CD4-positive, alpha-beta T cell treated with Interleukin-1 beta for 1 hour (primary cell): Measurements from ENCODE around the gene ANO2.

Experiments
- DNase-seq, 2 donors: peaks; one replicate each; pipeline ENCODE4 v3.0.0-alpha.2; 2020 to 2022

ANO2 gene

DNA sequence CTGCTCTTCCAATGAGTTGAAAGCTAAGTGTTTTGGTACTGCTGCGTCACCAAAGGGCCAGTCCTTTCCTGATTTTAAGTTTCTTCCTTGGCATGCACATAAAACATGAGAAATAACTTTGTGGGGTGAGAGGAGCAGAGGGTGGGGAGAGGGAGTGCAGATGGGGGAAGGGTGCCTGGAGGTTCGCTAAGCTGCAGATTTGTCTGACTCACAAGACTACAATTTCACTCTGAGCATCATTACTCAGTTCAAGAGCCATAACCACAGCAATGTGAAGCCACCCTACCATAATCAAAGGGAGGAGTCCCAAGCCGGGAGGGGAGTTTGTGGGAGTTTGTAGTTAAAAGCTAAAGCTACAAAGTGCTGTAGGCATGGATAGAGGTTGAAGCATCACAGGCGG is 136.1 kb downstream of the ANO2 start:
- DNase-seq, result no peak

- DNase-seq, result no peak
These were observed 137.4 kb downstream of the ANO2 start for GRCh38 chr12:5807514-5808219.

GRCh38 chr12:5807090-5807414 is 138.0 kb downstream of the ANO2 start:
- no peak for DNase-seq

- no peak for DNase-seq
These were observed 138.5 kb downstream of the ANO2 start for GRCh38 chr12:5806371-5807089.

DNA sequence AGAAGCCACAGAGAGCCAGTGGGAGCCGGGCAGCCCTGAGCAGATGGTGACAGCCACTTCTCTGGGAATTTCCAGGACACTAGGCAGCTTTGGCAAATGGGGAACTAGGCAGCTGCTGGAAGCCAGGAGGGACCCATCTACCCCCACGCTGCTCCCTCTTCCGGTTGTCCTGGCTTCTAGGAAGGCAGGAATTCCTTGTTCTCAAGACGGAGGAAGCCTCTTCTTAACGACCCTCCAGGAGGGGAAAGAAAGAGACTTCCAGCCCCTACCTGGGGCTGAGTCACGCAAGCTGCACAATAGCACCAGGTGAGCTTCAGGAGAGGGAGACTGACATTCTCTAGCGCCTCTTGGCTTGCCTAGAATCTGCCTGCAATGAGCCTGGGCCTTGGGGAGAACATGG is 141.5 kb downstream of the ANO2 start:
- DNase-seq, result no peak

DNA sequence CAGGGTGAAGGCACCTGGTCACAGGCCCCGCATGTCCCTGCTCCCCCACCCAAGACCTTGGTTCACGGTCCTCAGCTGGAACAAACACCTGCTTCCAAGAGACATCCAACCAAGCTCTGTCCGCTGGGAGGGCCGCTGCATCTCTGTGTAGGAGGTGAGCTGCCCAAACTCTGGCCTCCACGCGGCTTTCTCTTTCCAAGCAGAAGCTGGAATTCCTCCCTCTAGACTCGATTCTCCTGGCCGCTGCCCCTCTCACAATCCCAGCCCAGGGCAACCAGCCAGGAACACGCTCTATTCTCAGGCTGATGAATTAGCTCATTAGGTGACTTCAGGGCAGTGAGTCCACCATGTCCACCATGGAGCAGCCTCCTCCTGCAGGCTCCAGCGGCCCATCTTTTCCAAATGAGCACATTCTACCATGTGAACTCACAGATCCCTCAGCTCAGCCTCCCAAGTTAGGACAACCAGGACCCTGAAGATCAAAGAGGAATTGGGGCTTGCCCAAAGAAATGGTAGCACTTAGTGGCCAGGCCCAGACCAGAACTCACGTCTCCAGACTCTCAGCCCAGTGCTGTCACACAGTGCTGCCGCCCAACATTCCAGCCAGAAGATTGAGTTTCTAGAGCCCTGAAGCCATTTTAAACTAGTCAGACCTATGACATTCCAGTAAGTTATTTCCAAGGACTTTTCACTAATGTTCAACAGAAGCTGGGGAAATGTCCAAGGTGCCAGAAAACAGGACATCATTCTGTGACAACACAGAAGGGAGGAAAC is 146.6 kb downstream of the ANO2 start:
- no peak for DNase-seq

DNA sequence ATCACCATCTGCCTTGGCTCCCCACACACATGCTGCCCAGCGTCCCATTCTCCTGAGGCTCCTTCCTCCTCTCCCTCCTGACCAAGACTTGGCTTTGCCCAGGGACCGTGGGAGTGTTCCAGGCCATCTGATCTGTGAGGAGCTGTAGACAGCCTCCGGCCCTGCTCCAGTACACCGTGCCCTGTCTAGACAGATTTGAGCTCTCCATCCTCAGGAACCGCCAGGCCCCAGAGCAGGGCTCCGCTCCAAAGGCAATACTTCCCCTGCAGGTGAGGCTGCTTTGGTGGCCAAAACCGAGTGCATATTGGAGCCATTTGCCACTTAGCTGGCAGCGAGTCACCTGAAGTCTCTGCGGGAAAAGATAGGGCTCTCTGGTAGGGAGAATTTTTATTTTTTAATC is 147.4 kb downstream of the ANO2 start:
- no peak for DNase-seq

DNA sequence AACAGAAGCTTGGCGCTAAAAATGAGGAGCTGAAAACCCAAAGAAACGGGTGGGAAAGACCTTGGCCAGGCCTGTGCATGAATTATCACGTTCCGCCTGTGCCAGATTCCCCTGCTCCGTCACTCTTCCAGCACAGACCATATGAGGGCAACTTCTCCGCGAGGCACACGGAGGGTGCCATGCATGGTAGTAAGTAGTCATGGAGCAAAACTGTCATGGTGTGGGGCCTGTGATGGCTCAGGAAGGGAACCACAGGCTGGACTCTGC is 148.2 kb downstream of the ANO2 start:
- no peak for DNase-seq

GRCh38 chr12:5796171-5796958 is 148.7 kb downstream of the ANO2 start:
- DNase-seq, result no peak

- no peak for DNase-seq
These were observed 150.9 kb downstream of the ANO2 start for GRCh38 chr12:5794156-5794555.

GRCh38 chr12:5792343-5792742 is 152.7 kb downstream of the ANO2 start:
- no peak for DNase-seq

- no peak for DNase-seq
These were observed 155.5 kb downstream of the ANO2 start for GRCh38 chr12:5789469-5789968.

- no peak for DNase-seq
These were observed 157.2 kb downstream of the ANO2 start for GRCh38 chr12:5787828-5788227.

DNA sequence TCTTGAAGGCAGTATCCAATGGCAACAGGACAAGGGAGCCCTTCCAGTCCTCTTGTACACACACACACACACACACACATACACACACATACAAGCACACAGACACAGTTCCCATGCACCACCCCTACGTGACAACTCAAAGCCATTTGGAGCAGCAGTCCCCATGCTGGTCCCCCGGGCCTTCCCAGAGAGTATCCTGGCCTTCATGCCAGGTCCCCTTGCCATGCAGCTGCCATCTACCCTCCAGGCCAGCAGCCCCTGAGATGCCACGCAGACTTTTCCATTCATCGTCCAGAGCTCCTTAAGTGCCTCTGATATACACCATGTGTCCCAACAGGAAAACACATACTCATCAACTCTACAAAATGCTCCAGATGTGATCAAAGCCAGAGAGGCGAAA is 159.5 kb downstream of the ANO2 start:
- DNase-seq, result no peak

DNA sequence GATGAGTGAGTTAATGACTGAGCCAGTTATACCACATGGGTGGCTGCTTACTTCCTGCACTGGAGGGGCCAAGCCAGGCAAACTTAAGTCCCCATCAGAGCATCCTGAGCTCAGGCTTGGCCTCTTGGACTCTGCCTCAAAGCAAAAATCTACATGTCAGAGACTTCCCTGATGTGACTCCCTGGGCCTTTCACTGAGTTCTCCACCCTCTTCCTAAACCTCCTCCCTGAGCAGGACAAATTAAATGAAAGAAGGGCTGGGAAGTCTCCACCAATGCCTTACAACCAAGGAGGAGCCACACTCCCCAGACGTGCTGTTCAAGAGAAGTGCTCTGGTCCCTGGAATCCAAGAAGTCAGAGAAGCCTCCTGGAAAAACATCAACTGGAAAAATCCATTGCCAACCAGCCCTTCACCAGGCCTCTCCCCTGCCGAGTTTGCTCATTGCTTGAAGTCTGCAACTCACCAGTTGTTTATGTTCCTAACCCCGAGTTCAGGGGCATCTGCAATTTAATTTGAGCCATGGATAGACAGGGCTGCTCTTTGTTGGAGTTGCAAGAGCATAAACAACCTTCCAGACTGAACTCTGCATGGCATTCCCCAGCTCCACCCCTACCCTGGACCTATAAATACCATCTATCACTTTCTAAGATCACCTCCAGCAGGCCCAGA is 160.5 kb downstream of the ANO2 start:
- DNase-seq, result no peak

DNA sequence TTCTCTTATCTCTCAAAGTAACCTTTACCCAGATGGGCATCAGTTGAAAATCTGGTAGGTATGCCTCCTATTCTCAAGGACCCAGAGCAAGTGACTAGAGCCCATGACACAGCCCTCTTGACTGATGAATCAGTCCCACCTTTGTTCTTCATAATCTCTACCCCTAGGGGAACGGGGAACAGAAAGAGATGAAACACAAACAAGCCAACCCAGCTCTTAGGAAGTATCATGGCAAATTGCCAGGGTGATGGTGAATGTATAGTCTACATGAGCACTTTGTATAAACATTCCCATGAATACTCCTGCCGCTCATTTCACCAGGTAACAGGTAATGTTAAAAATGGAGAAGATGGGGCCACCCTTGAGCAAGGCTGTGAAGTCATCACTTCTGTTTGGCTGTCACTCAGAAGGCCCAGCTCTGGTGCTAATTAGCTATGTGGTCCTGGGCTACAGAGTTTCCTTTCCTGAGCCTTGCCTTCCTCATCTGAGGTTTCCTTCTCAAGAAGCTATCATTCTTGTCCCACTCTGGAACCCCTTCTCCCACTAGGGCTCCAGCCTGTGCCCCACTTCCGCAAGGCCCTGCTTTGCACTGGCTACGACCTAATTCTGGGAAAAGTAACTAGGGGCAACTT is 161.7 kb downstream of the ANO2 start:
- no peak for DNase-seq

GRCh38 chr12:5780536-5780935 is 164.5 kb downstream of the ANO2 start:
- no peak for DNase-seq

DNA sequence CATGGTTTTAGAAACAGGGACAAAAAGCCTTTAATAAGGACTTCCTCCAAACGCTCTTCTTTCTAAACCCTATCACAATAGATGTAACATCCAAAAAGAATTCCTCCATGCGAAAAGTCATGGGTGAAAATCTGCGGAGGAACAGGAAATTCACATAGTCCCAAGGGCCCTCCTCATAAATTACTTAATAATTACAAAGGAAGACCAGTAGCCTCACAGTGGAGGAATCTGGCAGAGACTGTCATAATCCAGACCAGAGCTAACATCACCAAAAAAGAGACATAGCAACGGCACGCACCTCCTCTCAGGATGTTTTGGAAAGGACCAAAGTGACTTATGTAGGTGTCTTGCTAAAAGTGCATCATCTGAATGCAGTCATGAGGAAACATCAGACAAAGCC is 165.7 kb downstream of the ANO2 start:
- no peak for DNase-seq

GRCh38 chr12:5778821-5779220 is 166.2 kb downstream of the ANO2 start:
- no peak for DNase-seq

- no peak for DNase-seq
These were observed 167.6 kb downstream of the ANO2 start for GRCh38 chr12:5777451-5777850.

GRCh38 chr12:5776091-5776490 is 169.0 kb downstream of the ANO2 start:
- no peak for DNase-seq

GRCh38 chr12:5773550-5773949 is 171.5 kb downstream of the ANO2 start:
- DNase-seq, result no peak
